Measurements from ENCODE around the gene ZNF813. TPM values are rescaled to one million over a fixed set of nuclear protein-coding genes. Genes with fewer than 3 reads are reported as not detected.
"Not testable (repeated sequence)": the region's sequence is repeated elsewhere in the genome, so short reads cannot be mapped to it uniquely, and the experiment has no call there.

ZNF813 gene
- 5.4 and 11.7 TPM in 2 replicates for total RNA-seq

GRCh38 chr19:53467485-53468262 is at the start of gene ZNF813:
TSS of gene ZNF813 (plus strand) at chr19:53467733. CDS start at chr19:53483823, 16,090 bp downstream.
- peak; percentile 56 for DNase-seq (ENCODE audit: low read depth)

DNA sequence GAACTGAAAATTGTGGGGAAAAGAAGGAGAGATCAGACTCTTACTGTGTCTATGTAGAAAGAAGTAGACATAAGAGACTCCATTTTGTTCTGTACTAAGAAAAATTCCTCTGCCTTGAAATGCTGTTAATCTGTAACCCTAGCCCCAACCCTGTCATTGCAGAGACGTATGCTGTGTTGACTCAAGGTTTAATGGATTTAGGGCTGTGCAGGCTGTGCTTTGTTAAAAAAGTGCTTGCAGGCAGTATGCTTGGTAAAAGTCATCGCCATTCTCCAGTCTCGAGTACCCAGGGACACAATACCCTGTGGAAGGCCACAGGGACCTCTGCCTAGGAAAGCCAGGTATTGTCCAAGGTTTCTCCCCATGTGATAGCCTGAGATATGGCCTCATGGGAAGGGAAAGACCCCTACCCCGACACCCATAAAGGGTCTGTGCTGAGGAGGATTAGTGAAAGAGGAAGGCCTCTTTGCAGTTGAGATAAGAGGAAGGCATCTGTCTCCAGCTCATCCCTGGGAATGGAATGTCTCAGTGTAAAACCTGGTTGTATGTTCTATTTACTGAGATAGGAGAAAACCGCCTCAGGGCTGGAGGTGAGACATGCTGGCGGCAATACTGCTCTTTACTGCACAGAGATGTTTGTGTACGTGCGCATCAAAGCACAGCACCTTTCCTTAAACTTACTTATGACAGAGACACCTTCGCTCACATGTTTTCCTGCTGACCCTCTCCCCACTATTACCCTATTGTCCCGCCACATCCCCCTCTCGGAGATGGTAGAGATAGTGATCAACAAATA is 46.8 kb upstream of the ZNF813 start:
- DNase-seq (ENCODE audit: low read depth), result peak; percentile 15

- DNase-seq (ENCODE audit: low read depth), result no peak
These were observed 45.0 kb upstream of the ZNF813 start for GRCh38 chr19:53422551-53422950.

GRCh38 chr19:53423074-53423473 is 44.5 kb upstream of the ZNF813 start:
- DNase-seq (ENCODE audit: low read depth), result not testable (repeated sequence)

- not testable (repeated sequence) for DNase-seq (ENCODE audit: low read depth)
These were observed 43.9 kb upstream of the ZNF813 start for GRCh38 chr19:53423680-53424079.

DNA sequence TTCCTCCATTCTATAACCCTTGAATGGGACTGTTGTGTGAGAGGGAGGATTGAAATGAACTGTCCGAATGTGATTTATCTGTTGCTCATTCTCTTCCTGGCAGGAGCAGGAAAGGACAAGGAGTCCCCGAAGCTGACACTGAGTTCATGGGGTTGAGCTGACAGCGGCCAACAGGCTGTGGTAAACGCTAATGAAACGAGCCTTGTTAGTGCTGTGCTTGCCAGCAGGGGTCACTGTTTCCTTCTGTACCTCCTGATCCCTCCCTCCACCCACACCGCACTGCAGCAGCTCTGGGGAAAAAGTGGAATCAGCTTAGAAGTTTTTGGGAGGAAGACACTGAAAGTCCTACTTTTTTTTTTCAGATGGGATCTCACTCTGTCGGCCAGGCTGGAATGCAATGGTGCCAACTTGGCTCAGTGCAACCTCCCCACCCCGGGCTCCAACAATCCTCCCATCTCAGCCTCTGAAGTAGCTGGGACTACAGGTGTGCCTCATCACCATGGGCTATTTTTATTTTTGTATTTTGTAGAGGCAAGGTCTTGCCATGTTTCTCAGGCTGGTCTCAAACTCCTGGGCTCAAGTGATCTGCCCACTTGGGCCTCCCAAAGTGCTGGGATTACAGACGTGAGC is 42.5 kb upstream of the ZNF813 start:
- DNase-seq (ENCODE audit: low read depth), result peak; percentile 36

DNA sequence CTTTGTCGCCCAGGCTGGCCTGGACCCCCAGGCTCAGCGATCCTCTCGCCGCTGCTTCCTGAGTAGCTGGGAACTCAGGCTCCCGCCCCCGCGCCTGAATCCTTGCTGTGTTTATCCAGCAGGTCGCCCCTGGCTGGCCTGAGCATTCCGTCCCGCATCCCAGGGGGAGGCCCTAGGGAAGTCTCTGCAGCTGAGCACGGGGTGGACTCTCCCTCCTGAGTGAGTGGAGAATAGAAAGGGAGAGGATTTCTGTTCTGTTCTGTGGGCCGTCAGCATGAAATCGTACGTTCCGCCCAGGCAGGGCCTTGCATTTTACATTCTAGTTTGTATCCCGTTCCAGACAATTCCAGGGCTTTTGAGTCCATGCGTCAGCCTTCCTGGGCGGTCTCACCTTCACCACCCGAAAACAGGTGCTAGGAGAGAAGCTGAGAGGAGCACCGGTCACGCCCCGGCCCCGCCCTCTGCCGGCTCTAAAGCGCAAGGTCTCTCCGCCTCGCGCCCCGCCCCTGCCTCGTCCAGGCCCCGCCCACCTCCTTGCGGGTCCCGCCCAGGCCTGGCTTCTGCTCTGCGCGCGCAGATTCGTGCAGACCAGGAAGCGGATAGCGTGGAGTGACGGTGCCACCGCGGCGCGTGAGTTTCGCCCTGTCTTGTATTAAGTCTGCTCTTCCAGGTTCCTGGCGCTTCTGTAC is 36.0 kb upstream of the ZNF813 start, which contains the start of gene ZNF761:
Gene ZNF761, plus strand, starts transcription at position 586 of the 689 bp plus-strand sequence. CDS start 15,285 bp downstream, outside the sequence.
- DNase-seq (ENCODE audit: low read depth), result peak; percentile 79

- DNase-seq (ENCODE audit: low read depth), result peak; percentile 1
These were observed 35.4 kb upstream of the ZNF813 start for GRCh38 chr19:53432088-53432661.

DNA sequence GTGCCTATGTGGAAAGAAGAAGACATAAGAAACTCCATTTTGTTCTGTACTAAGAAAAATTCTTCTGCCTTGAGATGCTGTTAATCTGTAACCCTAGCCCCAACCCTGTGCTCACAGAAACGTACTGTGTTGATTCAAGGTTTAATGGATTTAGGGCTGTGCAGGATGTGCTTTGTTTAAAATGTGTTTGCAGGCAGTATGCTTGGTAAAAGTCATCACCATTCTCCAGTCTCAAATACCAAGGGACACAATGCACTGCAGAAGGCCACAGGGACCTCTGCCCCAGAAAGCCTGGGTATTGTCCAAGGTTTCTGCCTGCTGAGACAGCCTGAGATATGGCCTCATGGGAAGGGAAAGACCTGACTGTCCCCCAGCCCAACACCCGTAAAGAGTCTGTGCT is 23.7 kb upstream of the ZNF813 start:
- DNase-seq (ENCODE audit: low read depth), result not testable (repeated sequence)

DNA sequence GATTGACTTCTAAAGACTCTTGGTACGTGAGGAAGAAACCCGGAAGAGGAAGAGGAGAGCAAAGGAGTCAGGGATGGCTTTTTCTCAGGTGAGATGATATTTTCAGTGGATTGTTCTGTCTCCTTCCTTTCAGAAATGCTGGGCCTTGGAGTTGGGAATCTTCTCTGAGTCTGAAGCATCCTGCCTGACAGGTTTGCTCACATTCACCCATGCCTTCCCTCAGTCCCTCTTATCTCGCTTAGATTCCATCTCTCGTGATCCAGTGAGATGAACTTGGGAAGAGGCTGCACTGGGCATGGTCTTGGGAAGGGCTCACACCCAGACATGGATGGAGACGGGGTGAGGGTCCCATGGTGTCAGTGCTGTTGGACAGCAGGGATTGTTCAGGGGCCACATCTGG is 20.3 kb upstream of the ZNF813 start:
- DNase-seq (ENCODE audit: low read depth), result not testable (repeated sequence)

- DNase-seq (ENCODE audit: low read depth), result no peak
These were observed 11.7 kb upstream of the ZNF813 start for GRCh38 chr19:53455828-53456227.

GRCh38 chr19:53460131-53460721 is 7.3 kb upstream of the ZNF813 start:
- not testable (repeated sequence) for DNase-seq (ENCODE audit: low read depth)

GRCh38 chr19:53461866-53462265 is 5.7 kb upstream of the ZNF813 start:
- no peak for DNase-seq (ENCODE audit: low read depth)

DNA sequence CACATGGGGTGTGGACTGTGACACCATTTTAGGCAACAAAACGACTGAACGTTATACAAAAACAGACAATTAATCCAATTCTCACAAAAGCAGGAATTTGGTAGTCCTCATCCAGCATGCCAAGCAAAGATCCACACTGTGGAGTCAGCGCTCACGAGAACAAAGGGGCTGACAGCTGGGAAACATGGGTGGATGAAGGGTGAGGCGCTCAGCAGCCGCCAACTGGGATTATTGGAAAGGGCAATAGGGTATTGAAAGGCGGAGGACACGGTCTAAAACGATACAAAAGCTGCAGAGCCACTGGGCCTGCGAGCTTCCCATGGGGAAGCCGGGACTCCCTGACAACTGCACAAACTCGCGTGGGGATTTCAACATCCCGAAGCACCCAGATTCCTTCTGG is 4.7 kb upstream of the ZNF813 start:
- no peak for DNase-seq (ENCODE audit: low read depth)

DNA sequence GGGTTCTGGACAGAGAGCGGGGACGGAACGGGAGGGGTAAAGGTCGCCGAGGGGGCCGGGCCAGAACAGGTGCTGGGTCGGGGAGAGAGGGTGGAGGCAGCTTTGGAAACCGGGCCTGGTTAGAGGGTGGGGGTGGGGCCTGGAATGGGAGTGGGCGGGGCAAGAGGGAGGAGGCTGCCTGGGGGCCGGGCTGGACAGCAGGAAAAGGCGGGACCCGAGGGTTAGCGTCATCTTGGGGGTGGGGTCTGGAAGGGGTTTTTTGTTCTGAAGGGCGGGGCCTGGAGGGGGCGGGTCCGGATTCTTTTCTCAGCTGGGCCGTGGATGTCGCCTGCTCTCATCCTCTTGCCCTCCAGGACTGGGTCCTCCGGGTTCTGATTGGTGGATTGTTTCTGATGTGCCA is 4.3 kb upstream of the ZNF813 start:
- no peak for DNase-seq (ENCODE audit: low read depth)

- DNase-seq (ENCODE audit: low read depth), result no peak
These were observed 628 bp upstream of the ZNF813 start for GRCh38 chr19:53466726-53467484.

DNA sequence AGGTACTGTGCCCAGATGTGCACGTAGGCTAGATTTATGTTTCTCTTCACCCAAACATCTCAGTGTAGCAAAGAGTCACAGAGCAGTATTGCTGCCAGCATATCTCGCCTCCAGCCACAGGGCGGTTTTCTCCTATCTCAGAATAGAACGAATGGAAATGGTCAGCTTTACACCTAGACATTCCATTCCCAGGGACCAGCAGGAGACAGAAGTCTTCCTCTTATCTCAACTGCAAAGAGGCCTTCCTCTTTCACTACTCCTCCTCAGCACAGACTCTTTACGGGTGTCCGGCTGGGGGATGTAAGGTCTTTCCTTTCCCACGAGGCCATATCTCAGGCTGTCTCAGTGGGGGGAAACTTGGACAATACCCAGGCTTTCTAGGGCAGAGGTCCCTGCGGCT is 1.1 kb downstream of the ZNF813 start:
- not testable (repeated sequence) for DNase-seq (ENCODE audit: low read depth)

DNA sequence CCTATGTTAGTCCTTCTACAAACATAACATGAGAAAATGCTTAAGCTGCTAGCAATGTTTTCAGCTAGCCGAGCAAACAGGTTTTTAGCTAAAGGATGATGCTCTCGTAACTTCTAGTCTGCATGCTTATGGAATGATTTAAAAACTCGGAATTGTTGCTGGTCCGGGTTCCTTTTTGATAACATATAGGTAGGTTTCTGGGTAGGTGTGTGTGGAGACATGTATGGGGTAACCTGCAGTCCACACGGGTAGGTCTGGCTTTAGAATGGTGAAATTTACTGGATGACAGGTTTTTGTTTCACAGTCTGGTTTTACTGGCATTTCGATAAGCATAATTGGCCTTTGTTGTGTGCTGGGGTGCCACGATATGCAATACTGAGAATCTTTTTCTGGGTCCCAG is 4.4 kb downstream of the ZNF813 start:
- DNase-seq (ENCODE audit: low read depth), result no peak

- DNase-seq (ENCODE audit: low read depth), result not testable (repeated sequence)
These were observed 7.3 kb downstream of the ZNF813 start for GRCh38 chr19:53474832-53475231.

DNA sequence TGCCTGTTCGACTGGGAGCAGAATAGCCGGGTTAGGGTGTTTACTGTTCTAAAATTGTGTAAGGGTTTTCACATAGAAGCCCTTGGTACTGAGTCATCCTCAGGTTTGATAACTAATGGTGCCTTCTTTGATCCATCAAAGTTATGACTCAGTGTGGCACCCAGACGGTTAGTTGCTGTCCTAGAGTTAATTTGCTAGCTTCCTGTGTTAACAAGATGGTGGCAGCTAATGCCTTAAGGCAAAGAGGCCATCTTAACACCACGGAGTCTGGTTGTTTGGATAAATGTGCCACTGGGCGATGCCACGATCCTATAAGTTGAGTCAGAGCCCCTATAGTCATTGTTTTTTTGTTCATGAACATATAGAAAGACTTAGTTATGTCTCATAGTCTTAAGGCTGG is 7.9 kb downstream of the ZNF813 start:
- not testable (repeated sequence) for DNase-seq (ENCODE audit: low read depth)

Data from renal cortical epithelial cell (primary cell).